AG08396 (cell line): Measurements from ENCODE around the gene LRRC47.

Source experiments
- DNase-seq: peaks from one replicate; pipeline ENCODE4 v3.0.0; 2012; ENCODE audit warnings: low spot score, mixed read lengths

The LRRC47 gene

GRCh38 chr1:3746830-3747521 lies 49.3 kb downstream of the LRRC47 start:
- DNase-seq: peak; percentile 97

GRCh38 chr1:3746389-3746829 lies 49.9 kb downstream of the LRRC47 start:
- no peak for DNase-seq

- DNase-seq: no peak
These were observed 50.5 kb downstream of the LRRC47 start for GRCh38 chr1:3745590-3746381.

GRCh38 chr1:3745071-3745470 lies 51.2 kb downstream of the LRRC47 start:
- no peak for DNase-seq

GRCh38 chr1:3744646-3745045 lies 51.7 kb downstream of the LRRC47 start:
- DNase-seq: no peak

GRCh38 chr1:3743826-3744225 lies 52.5 kb downstream of the LRRC47 start:
- no peak for DNase-seq

GRCh38 chr1:3743421-3743820 lies 52.9 kb downstream of the LRRC47 start:
- DNase-seq: no peak

GRCh38 chr1:3742439-3743298 lies 53.6 kb downstream of the LRRC47 start:
- no peak for DNase-seq

- no peak for DNase-seq
These were observed 54.5 kb downstream of the LRRC47 start for GRCh38 chr1:3741566-3742438.

GRCh38 chr1:3740752-3741151 lies 55.5 kb downstream of the LRRC47 start:
- no peak for DNase-seq

- DNase-seq: no peak
These were observed 56.3 kb downstream of the LRRC47 start for GRCh38 chr1:3740042-3740441.

GRCh38 chr1:3738943-3739342 lies 57.4 kb downstream of the LRRC47 start:
- no peak for DNase-seq

- DNase-seq: no peak
These were observed 59.6 kb downstream of the LRRC47 start for GRCh38 chr1:3736708-3737107.

- no peak for DNase-seq
These were observed 60.2 kb downstream of the LRRC47 start for GRCh38 chr1:3736131-3736561.

GRCh38 chr1:3735688-3736087 lies 60.6 kb downstream of the LRRC47 start:
- DNase-seq: no peak

GRCh38 chr1:3735027-3735681 lies 61.1 kb downstream of the LRRC47 start:
- no peak for DNase-seq

GRCh38 chr1:3734602-3735001 lies 61.7 kb downstream of the LRRC47 start:
- DNase-seq: no peak

- no peak for DNase-seq
These were observed 62.3 kb downstream of the LRRC47 start for GRCh38 chr1:3733883-3734589.

GRCh38 chr1:3733094-3733882 lies 63.0 kb downstream of the LRRC47 start:
- no peak for DNase-seq
